NT2/D1 (cell line): ENCODE measurements around the gene TMEM114.

Experiments
- DNase-seq: peaks from one replicate; pipeline ENCODE4 v3.0.0-alpha.2; 2011; ENCODE audit warnings: low read depth, low spot score
- H3K27me3 ChIP-seq: 2 replicates; pipeline ENCODE4 v1.6.0; 2011; ENCODE audit warnings: mild to moderate bottlenecking; ENCODE audit not compliant: insufficient read length, insufficient read depth
- H3K36me3 ChIP-seq: 2 replicates; pipeline ENCODE4 v1.6.1; 2011; ENCODE audit warnings: mild to moderate bottlenecking, low read length, mixed read lengths; ENCODE audit not compliant: insufficient read depth, insufficient read length
- H3K4me1 ChIP-seq: 2 replicates; pipeline ENCODE4 v1.5.1; 2011; ENCODE audit not compliant: insufficient read depth, insufficient read length
- H3K4me3 ChIP-seq: 2 replicates; pipeline ENCODE4 v1.5.1; 2011; ENCODE audit warnings: low read depth; ENCODE audit not compliant: insufficient read length
- H3K9ac ChIP-seq: 2 replicates; pipeline ENCODE4 v1.6.0; 2011; ENCODE audit warnings: low read depth; ENCODE audit not compliant: insufficient read length
- H3K9me3 ChIP-seq: 2 replicates; pipeline ENCODE4 v1.5.1; 2011; ENCODE audit warnings: mild to moderate bottlenecking, low read length; ENCODE audit not compliant: insufficient read depth
- SUZ12 ChIP-seq: IDR thresholded peaks from 2 replicates; pipeline ENCODE4 v1.6.1; 2011; ENCODE audit not compliant: insufficient read length, insufficient read depth; ENCODE audit errors: extremely low read depth
- YY1 ChIP-seq: IDR thresholded peaks from 2 replicates; pipeline ENCODE4 v1.6.1; 2011; ENCODE audit not compliant: insufficient read length, insufficient read depth
- ZNF274 ChIP-seq: IDR thresholded peaks from 2 replicates; pipeline ENCODE4 v1.6.1; 2011; ENCODE audit warnings: mild to moderate bottlenecking, low read depth, low read length

Gene TMEM114

DNA sequence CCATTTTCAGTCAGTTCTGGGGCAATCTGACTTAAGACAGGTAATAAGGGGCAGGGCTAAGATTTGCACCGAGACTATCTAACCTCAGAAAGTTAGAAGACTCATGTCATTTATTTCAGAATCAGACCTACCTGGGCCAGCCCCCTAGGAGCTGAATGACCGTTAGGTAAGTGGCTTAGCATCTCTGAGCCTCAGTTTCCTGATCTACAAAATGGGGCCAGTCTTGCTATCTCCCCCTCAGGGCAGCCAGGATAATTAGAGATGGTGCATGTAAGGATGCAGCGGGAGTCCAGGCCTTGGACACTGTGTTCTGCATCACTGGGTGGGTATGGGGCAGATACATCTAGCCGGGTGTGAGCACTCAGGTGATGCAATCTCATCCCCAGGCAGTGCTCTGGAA is 20.8 kb upstream of the TMEM114 start:
- no peaks in the 10 kb centered on the region for H3K36me3 ChIP-seq
- no peak overlapping the region for H3K4me3 ChIP-seq
- no peak overlapping the region for H3K9ac ChIP-seq
- peaks cover 4% of the 10 kb centered on the region for H3K4me1 ChIP-seq
- no peak for DNase-seq
- TF ChIP-seq YY1 (no peak), SUZ12 (no peak), ZNF274 (no peak)
- no peaks in the 10 kb centered on the region for H3K27me3 ChIP-seq
- no peaks in the 10 kb centered on the region for H3K9me3 ChIP-seq

DNA sequence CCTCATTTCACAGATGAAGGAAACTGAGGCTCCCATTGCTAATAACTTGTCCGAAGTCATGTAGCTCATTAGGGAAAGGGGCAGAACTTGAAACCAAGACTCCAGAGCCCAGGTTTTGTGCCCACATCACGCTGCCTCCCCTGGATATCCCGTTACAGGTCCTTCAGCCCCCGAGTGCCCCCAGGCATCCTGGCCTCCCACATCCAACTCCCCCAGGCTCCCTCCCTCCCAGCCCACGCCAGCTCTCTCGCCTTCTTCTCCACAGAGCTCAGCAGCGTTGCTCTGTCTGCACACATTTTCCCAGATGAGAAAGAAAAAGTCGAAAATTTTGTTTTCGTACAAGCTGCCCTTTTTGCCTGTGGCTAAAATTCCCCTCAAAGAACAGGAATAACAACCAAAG is 16.9 kb upstream of the TMEM114 start:
- H3K27me3 ChIP-seq, result no peaks in the 10 kb centered on the region

DNA sequence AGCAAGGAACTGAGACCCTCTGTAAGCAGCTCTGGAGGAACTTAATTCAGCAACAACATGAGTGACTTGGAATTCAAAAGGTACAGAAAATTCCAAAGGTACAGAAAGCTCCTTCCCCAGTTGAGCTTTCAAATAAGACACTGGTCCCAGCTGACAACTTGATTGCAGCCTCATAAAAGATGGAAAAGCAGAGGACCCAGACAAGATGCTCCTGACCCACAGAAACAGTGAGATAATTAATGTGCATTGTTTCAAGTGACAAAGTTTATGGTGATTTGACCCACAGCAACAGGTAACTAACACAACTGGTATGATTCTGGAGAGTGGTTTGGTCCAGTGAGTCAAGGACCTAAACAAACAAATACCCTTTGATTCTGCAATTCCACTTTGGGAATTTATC is 15.2 kb upstream of the TMEM114 start:
- no peaks in the 10 kb centered on the region for H3K27me3 ChIP-seq
- no peaks in the 10 kb centered on the region for H3K36me3 ChIP-seq
- DNase-seq, result no peak
- no peak overlapping the region for H3K9ac ChIP-seq
- H3K4me3 ChIP-seq, result no peak overlapping the region
- no peaks in the 10 kb centered on the region for H3K9me3 ChIP-seq
- TF ChIP-seq YY1 (no peak), ZNF274 (no peak), SUZ12 (no peak)
- no peaks in the 10 kb centered on the region for H3K4me1 ChIP-seq

More for the DNA sequence above, 16.9 kb upstream of the TMEM114 start:
- no peak for DNase-seq
- H3K36me3 ChIP-seq, result no peaks in the 10 kb centered on the region
- H3K9me3 ChIP-seq, result no peaks in the 10 kb centered on the region
- H3K4me3 ChIP-seq, result no peak overlapping the region
- H3K4me1 ChIP-seq, result peaks cover 4% of the 10 kb centered on the region
- no peak for TF ChIP-seq ZNF274
- TF ChIP-seq YY1, result no peak
- TF ChIP-seq SUZ12, result no peak
- H3K9ac ChIP-seq, result no peak overlapping the region

DNA sequence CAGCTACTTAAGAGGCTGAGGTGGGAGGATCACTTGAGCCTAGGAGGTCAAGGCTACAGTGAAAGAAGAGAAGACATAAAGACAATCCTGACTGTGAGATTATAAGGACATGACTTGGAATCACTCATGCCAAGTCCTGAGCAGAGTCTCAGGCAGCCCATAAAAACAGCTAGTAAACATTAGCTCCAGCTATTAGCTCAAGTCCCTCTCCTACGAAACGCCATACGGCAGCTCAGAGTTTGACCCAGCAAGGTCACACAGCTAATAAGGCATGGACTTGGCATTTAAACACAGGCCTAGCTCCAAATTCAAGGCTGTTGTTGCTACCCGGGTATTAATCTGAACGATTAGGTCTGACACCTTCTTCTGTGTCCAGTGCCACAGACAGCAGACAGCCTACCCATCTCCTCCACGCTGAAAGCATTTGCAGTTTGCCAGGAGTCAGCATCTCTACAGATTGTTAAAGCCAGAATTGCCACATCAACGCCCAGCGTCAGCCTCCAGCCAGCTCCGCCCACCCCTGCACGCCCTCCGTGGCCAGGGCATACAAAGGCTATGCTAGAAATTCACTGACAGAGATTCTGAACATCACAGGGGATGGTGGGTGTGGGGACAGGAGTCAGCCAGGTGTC is 9.9 kb upstream of the TMEM114 start:
- no peaks in the 10 kb centered on the region for H3K4me1 ChIP-seq
- H3K4me3 ChIP-seq, result no peak overlapping the region
- H3K36me3 ChIP-seq, result no peaks in the 10 kb centered on the region
- no peak overlapping the region for H3K9ac ChIP-seq
- no peak for DNase-seq
- H3K9me3 ChIP-seq, result peaks cover 19% of the 10 kb centered on the region; the same call in 1 of the 2 replicates
- TF ChIP-seq ZNF274 (no peak), SUZ12 (no peak), YY1 (no peak)
- H3K27me3 ChIP-seq, result peaks cover 20% of the 10 kb centered on the region

DNA sequence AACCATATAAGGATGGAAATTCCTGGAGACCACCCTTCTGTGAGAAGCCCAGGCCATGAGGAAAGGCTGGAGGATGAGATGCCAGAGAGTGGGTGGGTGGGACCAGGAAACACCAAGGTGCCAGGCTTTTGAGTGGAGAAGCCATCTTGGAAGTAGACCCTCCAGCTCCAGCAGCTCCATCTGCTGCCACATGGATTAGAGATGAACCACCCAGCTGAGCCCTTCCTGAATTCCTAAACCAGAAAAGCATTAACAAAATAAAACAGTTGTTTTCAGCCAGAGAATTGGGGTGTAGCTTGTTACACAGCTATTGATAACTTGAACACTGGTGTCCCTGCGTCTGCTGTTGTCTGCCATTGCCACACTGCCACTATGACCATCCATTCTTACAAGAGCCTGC is 6.3 kb upstream of the TMEM114 start:
- Histone ChIP-seq H3K9me3 (peaks cover 19% of the 10 kb centered on the region; the same call in 1 of the 2 replicates), H3K4me1 (no peaks in the 10 kb centered on the region), H3K4me3 (no peak overlapping the region), H3K27me3 (peaks cover 40% of the 10 kb centered on the region), H3K36me3 (no peaks in the 10 kb centered on the region), H3K9ac (no peak overlapping the region)
- TF ChIP-seq SUZ12 (no peak), YY1 (no peak), ZNF274 (no peak)
- DNase-seq, result no peak

DNA sequence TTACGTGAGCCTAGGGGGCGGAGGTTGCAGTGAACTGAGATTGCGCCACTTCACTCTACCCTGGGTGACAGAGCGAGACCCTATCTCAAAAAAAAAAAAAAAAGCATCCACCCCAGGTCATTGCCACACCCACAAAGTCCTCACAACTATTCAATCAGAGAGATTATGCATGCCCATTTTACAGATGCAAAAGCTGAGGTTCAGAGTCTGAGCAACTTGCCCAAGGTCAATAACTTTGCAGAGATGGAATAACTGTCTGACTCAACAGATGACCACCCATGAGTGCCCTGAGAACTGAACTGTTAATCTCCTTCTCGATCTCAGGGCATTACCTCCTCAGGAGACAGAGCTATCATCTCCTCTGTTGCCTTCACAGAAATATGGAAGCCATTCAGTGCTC is 5.5 kb upstream of the TMEM114 start:
- TF ChIP-seq SUZ12, result no peak
- no peak for TF ChIP-seq YY1
- no peak for TF ChIP-seq ZNF274
- Histone ChIP-seq H3K9me3 (peaks cover 24% of the 10 kb centered on the region; the same call in 1 of the 2 replicates), H3K27me3 (peaks cover 48% of the 10 kb centered on the region), H3K4me1 (no peaks in the 10 kb centered on the region), H3K9ac (no peak overlapping the region), H3K4me3 (no peak overlapping the region), H3K36me3 (no peaks in the 10 kb centered on the region)
- no peak for DNase-seq

DNA sequence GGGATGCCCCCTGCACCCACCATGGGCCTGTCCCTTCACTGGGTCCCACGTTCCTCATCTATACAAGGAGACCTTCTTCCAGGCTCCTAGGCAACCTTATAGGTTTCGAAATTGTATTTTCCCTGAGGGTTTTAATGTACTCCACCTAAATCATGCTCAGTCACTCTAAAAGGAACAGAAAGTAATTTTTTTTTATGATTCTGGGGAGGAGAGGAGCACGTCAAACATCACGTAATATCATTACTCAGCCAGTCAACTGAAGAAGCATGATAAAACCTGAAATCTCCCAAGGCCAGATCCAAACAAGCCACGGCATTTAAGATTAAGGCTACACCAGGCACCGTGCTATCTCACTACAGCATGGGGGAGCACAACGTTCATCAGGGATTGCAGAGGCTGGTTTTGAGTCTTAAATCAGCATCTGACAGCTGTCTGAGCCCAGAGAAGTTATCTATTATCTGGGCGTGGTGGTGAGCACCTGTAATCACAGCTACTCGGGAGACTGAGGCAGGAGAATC is 3.9 kb upstream of the TMEM114 start:
- Histone ChIP-seq H3K36me3 (no peaks in the 10 kb centered on the region), H3K27me3 (peaks cover 63% of the 10 kb centered on the region), H3K4me3 (no peak overlapping the region), H3K9me3 (peaks cover 24% of the 10 kb centered on the region; the same call in 1 of the 2 replicates), H3K4me1 (no peaks in the 10 kb centered on the region), H3K9ac (no peak overlapping the region)
- no peak for DNase-seq
- TF ChIP-seq YY1 (no peak), SUZ12 (no peak), ZNF274 (no peak)
